Panc1 (cell line): ENCODE measurements around the gene CREM. TPM values are rescaled to one million over a fixed set of nuclear protein-coding genes. Genes with fewer than 3 reads are reported as not detected.
A peak's percentile ranks its signal among the peaks of the same experiment; 100 is the strongest.

ENCODE experiments used
- microRNA-seq: library from miRNA; unstranded; fragments of <30 nt; microRNA quantifications from one replicate; pipeline ENCODE4 v1.1.0, GENCODE V29; 2020; ENCODE audit not compliant: unreplicated experiment
- total RNA-seq: library from RNA; stranded (reverse); gene quantifications from one replicate; pipeline ENCODE4 v1.2.1, GENCODE V29; 2021; ENCODE audit not compliant: unreplicated experiment

CREM gene
- total RNA-seq, 1 experiment from 2014 or later, result 13.7 TPM

Small RNA genes lying within 50 kb of the gene (microRNA-seq; reads per million reads assigned to microRNA genes)
- gene MIR3611, result 3.2 reads per million, percentile 3 among the genes with 10 or more reads in this experiment

Other genes starting within 250 kb of the CREM start
- 32.4 TPM for gene CUL2, start 36.5 kb upstream of the CREM start, total RNA-seq
- 51.9 TPM for gene CCNY, start 209.7 kb downstream of the CREM start, total RNA-seq